ENCODE measurements around the gene CBX6. TPM values are rescaled to one million over a fixed set of nuclear protein-coding genes. Genes with fewer than 3 reads are reported as not detected.
A peak's percentile ranks its signal among the peaks of the same experiment; 100 is the strongest.
"Not testable (repeated sequence)": the region's sequence is repeated elsewhere in the genome, so short reads cannot be mapped to it uniquely, and the experiment has no call there.

CBX6 gene
- polyA plus RNA-seq, 4 donors, result 1.1 to 16.0 (median 9.5) TPM

DNA sequence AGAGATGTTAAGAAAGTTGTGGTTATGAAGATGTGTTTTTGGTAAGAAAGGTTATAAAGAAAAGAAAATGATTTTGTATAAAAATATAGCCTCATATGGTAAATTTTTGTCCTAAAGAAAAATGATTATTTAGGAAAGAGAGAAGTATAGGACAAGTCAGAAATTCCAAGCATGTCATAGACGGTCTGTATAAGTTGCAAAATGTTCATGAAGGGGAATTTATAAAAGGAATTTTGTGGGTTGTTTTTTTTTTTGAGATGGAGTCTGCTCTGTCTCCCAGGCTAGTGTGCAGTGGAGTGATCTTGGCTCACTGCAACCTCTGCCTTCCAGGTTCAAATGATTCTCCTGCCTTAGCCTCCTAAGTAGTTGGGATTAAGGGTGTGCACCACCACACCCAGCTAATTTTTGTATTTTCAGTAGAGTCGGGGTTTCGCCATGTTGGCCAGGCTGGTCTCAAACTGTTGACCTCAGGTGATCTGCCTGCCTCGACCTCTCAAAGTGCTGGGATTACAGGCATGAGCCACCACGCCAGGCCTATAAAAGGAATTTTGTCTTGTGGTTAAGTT lies 32.1 kb upstream of the CBX6 start:
- H3K27me3 ChIP-seq (ENCODE audit: control insufficient read depth in 3 of 3, insufficient read depth in 3 of 3, low read length in 3 of 3); H3K9me3 ChIP-seq (ENCODE audit: control insufficient read depth in 2 of 2, insufficient read depth in 1 of 2, low read depth in 1 of 2, low read length in 1 of 2); DNase-seq; H3K27ac ChIP-seq (ENCODE audit: low read depth in 1 of 3, low read length in 2 of 3); H3K4me3 ChIP-seq (ENCODE audit: low read depth in 1 of 3, low read length in 3 of 3); H3K36me3 ChIP-seq (ENCODE audit: control insufficient read depth in 3 of 3, insufficient read depth in 2 of 3, low read depth in 1 of 3, low read length in 3 of 3); FAIRE-seq: not testable (repeated sequence)
- WGBS, 3 donors, result 44 to 65% (median 45%) methylated on average over 5 of the region's 5 CpGs
- peaks cover 0 to 12% (median 0%) of the 10 kb centered on the region in 3 donors for H3K4me1 ChIP-seq (ENCODE audit: control insufficient read depth in 3 of 3, insufficient read depth in 2 of 3, low read depth in 1 of 3, low read length in 2 of 3)

DNA sequence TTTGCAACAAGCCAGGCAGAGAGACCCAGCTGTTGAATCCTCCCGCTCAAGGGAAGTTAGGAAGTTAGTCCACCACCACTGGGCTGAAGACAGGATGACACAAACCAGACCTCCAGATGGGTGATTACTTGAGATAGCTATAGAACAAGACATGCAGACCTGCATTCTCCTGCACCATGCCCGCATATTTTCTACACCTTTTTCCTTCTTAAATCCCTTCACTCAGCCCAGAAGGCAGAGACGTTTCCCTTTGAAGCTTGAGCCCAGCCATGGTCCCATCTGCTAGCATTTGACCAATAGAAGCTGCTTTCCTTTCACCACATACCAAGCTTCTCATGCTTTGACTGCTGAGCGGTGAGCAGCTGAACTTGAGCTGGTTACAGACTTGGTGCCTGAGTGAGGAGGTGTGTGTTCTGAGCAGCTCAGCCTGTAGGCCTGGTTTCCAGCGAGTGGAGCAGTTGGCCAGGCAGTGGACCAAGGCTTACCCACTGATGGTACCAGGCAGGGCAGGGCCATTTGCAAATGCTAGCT lies 29.2 kb upstream of the CBX6 start:
- FAIRE-seq, result no peak
- 61 to 70% (median 70%) methylated on average over 5 of the region's 5 CpGs for WGBS, 3 donors

DNA sequence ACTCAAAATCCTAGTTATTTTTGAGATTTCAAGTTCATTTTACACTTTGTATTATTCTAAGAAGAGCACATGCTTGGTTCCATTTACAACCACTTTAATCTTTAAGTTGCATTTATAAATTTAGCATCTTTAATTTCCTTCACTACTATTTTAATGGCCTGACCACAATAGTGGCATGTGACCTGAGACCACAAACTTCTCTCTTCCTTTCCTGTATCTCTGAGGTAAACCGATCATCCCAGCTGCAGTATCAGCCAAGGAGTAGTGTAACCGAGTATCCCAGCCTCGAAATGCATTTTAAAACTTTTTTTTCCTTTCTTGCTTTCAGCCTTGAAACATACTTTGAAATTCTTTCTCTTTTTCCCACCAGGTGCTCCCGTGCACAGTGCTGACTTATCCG lies 28.7 kb upstream of the CBX6 start:
- whole genome bisulfite sequencing, 3 donors, result 44 to 66% (median 58%) methylated on average over 5 of the region's 5 CpGs
- no peaks in the 10 kb centered on the region for H3K4me1 ChIP-seq (ENCODE audit: control insufficient read depth in 3 of 3, insufficient read depth in 2 of 3, low read depth in 1 of 3, low read length in 2 of 3)
- no peak overlapping the region for H3K27ac ChIP-seq (ENCODE audit: low read depth in 1 of 3, low read length in 2 of 3)
- no peak for DNase-seq
- no peak overlapping the region for H3K4me3 ChIP-seq (ENCODE audit: low read depth in 1 of 3, low read length in 3 of 3)
- peaks cover 0 to 7% of the 10 kb centered on the region in 2 donors for H3K9me3 ChIP-seq (ENCODE audit: control insufficient read depth in 2 of 2, insufficient read depth in 1 of 2, low read depth in 1 of 2, low read length in 1 of 2)
- no peaks in the 10 kb centered on the region for H3K27me3 ChIP-seq (ENCODE audit: control insufficient read depth in 3 of 3, insufficient read depth in 3 of 3, low read length in 3 of 3)
- no peak for FAIRE-seq
- H3K36me3 ChIP-seq (ENCODE audit: control insufficient read depth in 3 of 3, insufficient read depth in 2 of 3, low read depth in 1 of 3, low read length in 3 of 3), result no peaks in the 10 kb centered on the region

More for the DNA sequence above, 29.2 kb upstream of the CBX6 start:
- peaks cover 0 to 7% of the 10 kb centered on the region in 2 donors for H3K9me3 ChIP-seq (ENCODE audit: control insufficient read depth in 2 of 2, insufficient read depth in 1 of 2, low read depth in 1 of 2, low read length in 1 of 2)
- peaks cover 0 to 1% (median 0%) of the 10 kb centered on the region in 3 donors for H3K4me1 ChIP-seq (ENCODE audit: control insufficient read depth in 3 of 3, insufficient read depth in 2 of 3, low read depth in 1 of 3, low read length in 2 of 3)
- no peak overlapping the region for H3K4me3 ChIP-seq (ENCODE audit: low read depth in 1 of 3, low read length in 3 of 3)
- no peak for DNase-seq
- H3K36me3 ChIP-seq (ENCODE audit: control insufficient read depth in 3 of 3, insufficient read depth in 2 of 3, low read depth in 1 of 3, low read length in 3 of 3), result no peaks in the 10 kb centered on the region
- H3K27me3 ChIP-seq (ENCODE audit: control insufficient read depth in 3 of 3, insufficient read depth in 3 of 3, low read length in 3 of 3), result no peaks in the 10 kb centered on the region
- no peak overlapping the region for H3K27ac ChIP-seq (ENCODE audit: low read depth in 1 of 3, low read length in 2 of 3)

- Histone ChIP-seq H3K4me3 (ENCODE audit: low read depth in 1 of 3, low read length in 3 of 3) (no peak overlapping the region), H3K27me3 (ENCODE audit: control insufficient read depth in 3 of 3, insufficient read depth in 3 of 3, low read length in 3 of 3) (no peaks in the 10 kb centered on the region), H3K4me1 (ENCODE audit: control insufficient read depth in 3 of 3, insufficient read depth in 2 of 3, low read depth in 1 of 3, low read length in 2 of 3) (no peaks in the 10 kb centered on the region), H3K36me3 (ENCODE audit: control insufficient read depth in 3 of 3, insufficient read depth in 2 of 3, low read depth in 1 of 3, low read length in 3 of 3) (no peaks in the 10 kb centered on the region), H3K27ac (ENCODE audit: low read depth in 1 of 3, low read length in 2 of 3) (no peak overlapping the region), H3K9me3 (ENCODE audit: control insufficient read depth in 2 of 2, insufficient read depth in 1 of 2, low read depth in 1 of 2, low read length in 1 of 2) (no peaks in the 10 kb centered on the region)
- DNase-seq, result no peak
- FAIRE-seq, result no peak
- 61 to 63% (median 62%) methylated on average over 9 of the region's 9 CpGs for WGBS, 3 donors
Measured at GRCh38 chr22:38891256-38891655, 19.2 kb upstream of the CBX6 start.

GRCh38 chr22:38890377-38890776 lies 18.4 kb upstream of the CBX6 start:
- H3K27me3 ChIP-seq (ENCODE audit: control insufficient read depth in 3 of 3, insufficient read depth in 3 of 3, low read length in 3 of 3), result no peaks in the 10 kb centered on the region
- 49 to 65% (median 58%) methylated on average over 5 of the region's 5 CpGs for WGBS, 3 donors

DNA sequence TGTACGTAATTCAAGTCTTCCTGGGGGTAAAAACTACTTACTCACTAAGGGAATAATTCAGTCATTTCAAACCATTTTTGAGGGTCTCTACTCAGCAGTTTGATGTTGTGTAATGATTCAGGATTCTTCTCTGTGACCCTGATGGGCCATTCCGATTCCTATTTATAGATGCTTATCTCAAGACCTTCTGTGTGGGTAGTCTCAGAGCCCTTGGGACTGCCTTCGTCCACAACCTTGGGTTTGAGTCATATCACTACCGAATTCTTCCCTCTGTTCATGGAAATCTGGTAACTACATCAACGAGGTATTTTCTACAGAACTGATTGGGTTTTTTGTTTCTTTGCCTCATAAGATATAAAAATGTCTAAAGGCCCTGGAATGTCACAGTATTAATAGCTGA lies 14.3 kb upstream of the CBX6 start:
- 43 to 55% (median 54%) methylated on average over 5 of the region's 5 CpGs for WGBS, 3 donors
- Histone ChIP-seq H3K27me3 (ENCODE audit: control insufficient read depth in 3 of 3, insufficient read depth in 3 of 3, low read length in 3 of 3) (no peaks in the 10 kb centered on the region), H3K4me3 (ENCODE audit: low read depth in 1 of 3, low read length in 3 of 3) (no peak overlapping the region), H3K27ac (ENCODE audit: low read depth in 1 of 3, low read length in 2 of 3) (no peak overlapping the region), H3K36me3 (ENCODE audit: control insufficient read depth in 3 of 3, insufficient read depth in 2 of 3, low read depth in 1 of 3, low read length in 3 of 3) (no peaks in the 10 kb centered on the region), H3K9me3 (ENCODE audit: control insufficient read depth in 2 of 2, insufficient read depth in 1 of 2, low read depth in 1 of 2, low read length in 1 of 2) (no peaks in the 10 kb centered on the region), H3K4me1 (ENCODE audit: control insufficient read depth in 3 of 3, insufficient read depth in 2 of 3, low read depth in 1 of 3, low read length in 2 of 3) (peaks cover 0 to 13% (median 0%) of the 10 kb centered on the region in 3 donors)
- FAIRE-seq (no peak), DNase-seq (no peak)

More at GRCh38 chr22:38890377-38890776, 18.4 kb upstream of the CBX6 start:
- Histone ChIP-seq H3K4me1 (ENCODE audit: control insufficient read depth in 3 of 3, insufficient read depth in 2 of 3, low read depth in 1 of 3, low read length in 2 of 3) (no peaks in the 10 kb centered on the region), H3K9me3 (ENCODE audit: control insufficient read depth in 2 of 2, insufficient read depth in 1 of 2, low read depth in 1 of 2, low read length in 1 of 2) (no peaks in the 10 kb centered on the region), H3K27ac (ENCODE audit: low read depth in 1 of 3, low read length in 2 of 3) (no peak overlapping the region), H3K36me3 (ENCODE audit: control insufficient read depth in 3 of 3, insufficient read depth in 2 of 3, low read depth in 1 of 3, low read length in 3 of 3) (no peaks in the 10 kb centered on the region), H3K4me3 (ENCODE audit: low read depth in 1 of 3, low read length in 3 of 3) (no peak overlapping the region)
- FAIRE-seq (no peak), DNase-seq (no peak)

- Histone ChIP-seq H3K27ac (ENCODE audit: low read depth in 1 of 3, low read length in 2 of 3) (peak overlapping the region in 1 of 3 donors; percentile 70), H3K27me3 (ENCODE audit: control insufficient read depth in 3 of 3, insufficient read depth in 3 of 3, low read length in 3 of 3) (no peaks in the 10 kb centered on the region), H3K4me1 (ENCODE audit: control insufficient read depth in 3 of 3, insufficient read depth in 2 of 3, low read depth in 1 of 3, low read length in 2 of 3) (peaks cover 0 to 13% (median 0%) of the 10 kb centered on the region in 3 donors), H3K9me3 (ENCODE audit: control insufficient read depth in 2 of 2, insufficient read depth in 1 of 2, low read depth in 1 of 2, low read length in 1 of 2) (peaks cover 0 to 1% of the 10 kb centered on the region in 2 donors), H3K4me3 (ENCODE audit: low read depth in 1 of 3, low read length in 3 of 3) (no peak overlapping the region), H3K36me3 (ENCODE audit: control insufficient read depth in 3 of 3, insufficient read depth in 2 of 3, low read depth in 1 of 3, low read length in 3 of 3) (no peaks in the 10 kb centered on the region)
- DNase-seq (no peak), FAIRE-seq (no peak)
- WGBS, 3 donors, result 63 to 65% (median 65%) methylated on average over 9 of the region's 9 CpGs
Measured at GRCh38 chr22:38882972-38883622, 11.1 kb upstream of the CBX6 start.

GRCh38 chr22:38881997-38882879 lies 10.2 kb upstream of the CBX6 start:
- 66 to 76% (median 72%) methylated on average over 8 of the region's 8 CpGs for WGBS, 3 donors
- H3K27ac ChIP-seq (ENCODE audit: low read depth in 1 of 3, low read length in 2 of 3), result peak overlapping the region in 2 of 3 donors; percentile 70 to 73

More at GRCh38 chr22:38881997-38882879, 10.2 kb upstream of the CBX6 start:
- no peak for DNase-seq
- no peaks in the 10 kb centered on the region for H3K36me3 ChIP-seq (ENCODE audit: control insufficient read depth in 3 of 3, insufficient read depth in 2 of 3, low read depth in 1 of 3, low read length in 3 of 3)
- H3K27me3 ChIP-seq (ENCODE audit: control insufficient read depth in 3 of 3, insufficient read depth in 3 of 3, low read length in 3 of 3), result peaks cover 0 to 2% (median 0%) of the 10 kb centered on the region in 3 donors
- H3K4me1 ChIP-seq (ENCODE audit: control insufficient read depth in 3 of 3, insufficient read depth in 2 of 3, low read depth in 1 of 3, low read length in 2 of 3), result peaks cover 0 to 13% (median 0%) of the 10 kb centered on the region in 3 donors
- no peak for FAIRE-seq
- H3K9me3 ChIP-seq (ENCODE audit: control insufficient read depth in 2 of 2, insufficient read depth in 1 of 2, low read depth in 1 of 2, low read length in 1 of 2), result peaks cover 0 to 4% of the 10 kb centered on the region in 2 donors
- H3K4me3 ChIP-seq (ENCODE audit: low read depth in 1 of 3, low read length in 3 of 3), result no peak overlapping the region

All from small intestine (tissue), 7 donors.